K562 (cell line): ENCODE measurements around the gene ZNF277.

Experiments
- NFATC3 ChIP-seq: fragments of 450-650 bp; IDR thresholded peaks from 2 replicates; pipeline ENCODE4 v1.6.1; 2017; ENCODE audit warnings: mild to moderate bottlenecking
- RAD21 ChIP-seq, 2 experiments: fragments of 250-450 bp in 1 of 2; fragments of 450-650 bp in 1 of 2; sonication (Bioruptor Pico) in 1 of 2; formaldehyde crosslinking in 1 of 2; IDR thresholded peaks in 1 of 2; conservative IDR thresholded peaks in 1 of 2; 2 replicates each; pipeline versions ENCODE4 v1.4.0 to v1.8.0; 2020 to 2022; ENCODE audit warnings: mild to moderate bottlenecking in 2 of 2, moderate library complexity in 1 of 2
- ZNF23 ChIP-seq: fragments of 250-450 bp; sonication (Bioruptor Pico); IDR thresholded peaks from 2 replicates; pipeline ENCODE4 v1.4.0; 2020; ENCODE audit warnings: mild to moderate bottlenecking

GRCh38 chr7:112254709-112255387 is 48.4 kb downstream of the ZNF277 start:
- TF ChIP-seq NFATC3 = no peak
- no peak for TF ChIP-seq RAD21 (CRISPR knock-in tag; conservative IDR thresholded peaks at IDR 0.05 in 1 of 2, IDR thresholded peaks at IDR 0.05 in 1 of 2)
- TF ChIP-seq ZNF23 (CRISPR knock-in tag) = no peak
